ENCODE data around the gene PRRC1.

Gene PRRC1

DNA sequence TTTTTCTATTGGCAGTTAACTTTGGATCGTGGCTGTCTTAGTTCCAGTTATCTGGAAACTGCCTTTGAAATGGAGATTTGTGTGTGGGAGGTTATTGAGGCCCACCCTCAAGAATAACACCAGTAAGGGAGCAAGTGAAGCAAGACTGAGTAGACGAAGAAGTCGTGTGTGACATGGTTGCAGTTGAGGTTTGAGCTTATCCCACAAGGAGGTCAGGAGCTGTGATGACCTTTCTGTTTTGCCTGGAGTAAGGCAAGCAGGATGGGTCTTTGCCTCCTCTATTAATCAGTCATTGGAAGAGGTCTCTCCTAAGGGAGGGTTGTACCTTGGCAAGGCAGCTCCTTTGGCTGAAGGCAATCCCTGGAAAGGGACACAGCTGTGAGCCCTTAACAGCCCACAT lies 81.9 kb downstream of the PRRC1 start:
- TF ChIP-seq CTCF (IDR thresholded peaks at IDR 0.05; ENCODE audit: insufficient read depth, low read depth, low read length, missing control alignments): no peak

DNA sequence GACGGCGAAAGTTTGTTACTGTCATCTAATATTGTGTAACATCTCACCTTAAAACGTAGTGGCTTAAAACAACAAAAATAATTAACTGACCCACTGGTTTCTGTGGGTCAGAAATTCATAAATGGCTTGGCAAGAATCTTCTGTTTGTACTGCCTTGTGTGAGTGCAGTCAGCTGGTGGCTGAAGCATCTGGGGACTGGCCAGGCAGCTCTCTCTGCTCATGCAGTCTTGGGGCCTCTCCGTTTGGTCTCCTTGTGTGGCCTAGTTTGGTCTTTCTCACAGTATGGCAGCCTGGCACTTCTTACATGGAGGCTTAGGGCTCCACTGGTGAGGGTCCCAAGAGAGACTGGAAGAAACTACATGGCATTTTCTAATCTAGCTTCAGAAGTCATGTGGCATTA lies 82.4 kb downstream of the PRRC1 start:
- no peak for TF ChIP-seq CTCF (IDR thresholded peaks at IDR 0.05; ENCODE audit: insufficient read depth, low read depth, low read length, missing control alignments)
- H3K4me3 ChIP-seq (ENCODE audit: low read length): no peak overlapping the region
- no peak for DNase-seq (ENCODE audit: low read depth)

More for the DNA sequence above, 81.9 kb downstream of the PRRC1 start:
- no peak for DNase-seq (ENCODE audit: low read depth)
- no peak overlapping the region for H3K4me3 ChIP-seq (ENCODE audit: low read length)

DNA sequence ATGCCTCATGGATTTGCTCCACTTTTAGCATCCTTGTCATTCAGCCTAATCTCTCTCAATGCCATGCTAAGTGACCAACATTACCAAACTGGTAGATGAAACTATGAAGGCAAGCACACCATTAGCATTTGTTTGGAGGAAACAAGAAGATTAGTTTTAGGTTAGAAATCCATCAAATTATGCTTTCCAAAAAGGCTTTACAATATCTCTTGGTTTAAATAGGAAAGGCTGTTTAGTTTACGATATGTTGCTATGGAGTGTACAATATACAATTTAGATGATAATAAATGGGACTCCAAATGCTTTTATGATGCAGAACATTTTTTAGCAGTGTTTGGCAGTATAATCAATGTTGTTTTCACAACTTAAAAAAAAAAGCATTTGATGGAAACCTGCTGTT lies 83.7 kb downstream of the PRRC1 start:
- no peak overlapping the region for H3K4me3 ChIP-seq (ENCODE audit: low read length)
- no peak for TF ChIP-seq CTCF (IDR thresholded peaks at IDR 0.05; ENCODE audit: insufficient read depth, low read depth, low read length, missing control alignments)
- no peak for DNase-seq (ENCODE audit: low read depth)

DNA sequence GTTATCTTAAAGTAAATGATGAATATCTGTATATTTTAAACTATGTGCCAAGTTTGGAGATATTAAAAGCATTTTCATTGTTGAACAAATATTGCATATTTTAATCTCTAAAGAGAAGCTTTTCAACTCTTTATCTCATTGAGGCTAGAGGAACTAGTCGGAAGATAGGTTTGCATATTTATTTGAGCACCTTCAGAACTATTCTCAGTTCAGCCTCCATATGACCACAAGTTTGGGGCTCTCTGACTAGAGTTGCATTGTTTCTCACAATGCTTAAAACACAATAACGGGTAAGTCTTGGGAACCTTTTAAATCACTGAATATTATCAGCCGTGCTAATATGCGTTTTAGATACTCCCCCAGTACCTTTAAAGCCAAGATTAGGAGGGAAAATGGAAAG lies 84.2 kb downstream of the PRRC1 start:
- H3K4me3 ChIP-seq (ENCODE audit: low read length): no peak overlapping the region
- TF ChIP-seq CTCF (IDR thresholded peaks at IDR 0.05; ENCODE audit: insufficient read depth, low read depth, low read length, missing control alignments): no peak

GRCh38 chr5:127602481-127602880 lies 85.0 kb downstream of the PRRC1 start:
- H3K4me3 ChIP-seq (ENCODE audit: low read length): no peak overlapping the region
- TF ChIP-seq CTCF (IDR thresholded peaks at IDR 0.05; ENCODE audit: insufficient read depth, low read depth, low read length, missing control alignments): no peak
- DNase-seq (ENCODE audit: low read depth): no peak

More for the DNA sequence above, 84.2 kb downstream of the PRRC1 start:
- no peak for DNase-seq (ENCODE audit: low read depth)

DNA sequence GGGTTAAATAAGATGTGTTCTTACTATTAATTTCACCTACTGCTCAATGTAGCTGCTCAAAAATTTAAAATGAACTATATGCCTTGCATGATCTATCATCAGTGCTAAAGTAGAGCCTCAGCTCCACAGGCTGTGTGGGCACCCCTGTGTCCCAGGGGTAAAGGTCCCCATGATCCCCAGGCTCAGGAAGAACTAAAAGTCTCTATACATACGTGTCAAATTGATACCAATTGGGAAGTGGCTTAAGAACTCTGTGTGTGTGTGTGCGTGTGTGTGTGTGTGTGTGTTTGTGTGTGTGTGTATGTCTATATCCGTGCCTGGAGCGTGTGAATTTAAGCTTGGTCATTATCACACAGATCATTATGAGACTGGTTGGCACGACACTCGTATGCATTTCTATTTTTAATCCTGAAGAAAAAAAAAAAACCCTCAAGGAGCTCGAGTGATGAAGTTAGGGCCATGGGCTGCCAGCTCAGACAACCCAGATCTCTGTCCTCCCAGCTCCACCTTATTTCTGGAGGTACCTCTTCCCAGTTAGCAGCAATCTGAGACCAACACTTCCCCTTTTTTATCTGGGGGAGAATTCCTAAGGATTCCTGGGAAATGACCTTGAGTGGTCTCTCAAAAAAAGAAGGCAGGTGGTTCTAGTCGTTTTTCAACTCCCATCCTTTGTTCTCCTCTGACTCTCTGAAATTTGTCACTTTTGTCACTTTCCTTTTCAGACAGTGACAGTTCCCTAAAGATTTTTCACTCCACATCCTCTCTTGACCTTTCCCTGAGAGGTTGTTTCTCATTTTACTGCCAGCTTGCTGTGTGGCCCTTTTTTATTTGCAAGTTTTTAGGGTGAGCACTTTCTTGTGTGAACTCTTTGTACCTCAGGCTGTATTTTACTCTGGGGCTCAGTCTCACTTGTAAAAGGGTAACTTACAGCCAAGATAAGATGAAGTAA lies 85.7 kb downstream of the PRRC1 start:
- TF ChIP-seq CTCF (IDR thresholded peaks at IDR 0.05; ENCODE audit: insufficient read depth, low read depth, low read length, missing control alignments): no peak
- H3K4me3 ChIP-seq (ENCODE audit: low read length): no peak overlapping the region
- no peak for DNase-seq (ENCODE audit: low read depth)
